ENCODE measurements around the gene RNF151. TPM values are rescaled to one million over a fixed set of nuclear protein-coding genes. Genes with fewer than 3 reads are reported as not detected.

The RNF151 gene
- total RNA-seq, 4 donors from 2014 or later = not detected

GRCh38 chr16:1924095-1924494, 42.6 kb upstream of the RNF151 start:
- peaks cover 65% of the 10 kb centered on the region for H3K27me3 ChIP-seq
- TF ChIP-seq POLR2A (IDR thresholded peaks at IDR 0.05) (no peak), CTCF (IDR thresholded peaks at IDR 0.05) (no peak), POLR2AphosphoS5 (IDR thresholded peaks at IDR 0.05) (no peak), EP300 (IDR thresholded peaks at IDR 0.05) (no peak)
- no peak for ATAC-seq
- H3K4me1 ChIP-seq = peaks cover 0 to 15% (median 9%) of the 10 kb centered on the region in 3 donors
- no peak overlapping the region for H3K4me3 ChIP-seq
- H3K27ac ChIP-seq = no peak overlapping the region
- no peaks in the 10 kb centered on the region for H3K36me3 ChIP-seq
- whole genome bisulfite sequencing, 2 donors (ENCODE audit: low coverage in 1 of 2) = 60 to 70% methylated on average over 1 to 2 of the region's 5 CpGs
- no peaks in the 10 kb centered on the region for H3K9me3 ChIP-seq

- peaks cover 45% of the 10 kb centered on the region for H3K27me3 ChIP-seq
- TF ChIP-seq POLR2AphosphoS5 (IDR thresholded peaks at IDR 0.05) = no peak
- no peak overlapping the region for H3K4me3 ChIP-seq
- H3K4me1 ChIP-seq = peaks cover 0 to 27% (median 14%) of the 10 kb centered on the region in 3 donors
- H3K36me3 ChIP-seq = no peaks in the 10 kb centered on the region
- no peak overlapping the region for H3K27ac ChIP-seq
- no peak for ATAC-seq
- H3K9me3 ChIP-seq = no peaks in the 10 kb centered on the region
- WGBS, 2 donors (ENCODE audit: low coverage in 1 of 2) = 30 to 61% methylated on average over 2 to 6 of the region's 11 CpGs
These were observed 40.4 kb upstream of the RNF151 start for GRCh38 chr16:1926271-1926670.

- Histone ChIP-seq H3K27me3 (peaks cover 39% of the 10 kb centered on the region), H3K36me3 (no peaks in the 10 kb centered on the region), H3K9me3 (no peaks in the 10 kb centered on the region), H3K27ac (peak overlapping the region; percentile 51 to 89 (median 84)), H3K4me3 (peak overlapping the region; percentile 56 to 71), H3K4me1 (peaks cover 0 to 16% (median 7%) of the 10 kb centered on the region in 3 donors)
- TF ChIP-seq POLR2A (IDR thresholded peaks at IDR 0.05) (no peak), POLR2AphosphoS5 (IDR thresholded peaks at IDR 0.05) (no peak), CTCF (IDR thresholded peaks at IDR 0.05) (no peak), EP300 (IDR thresholded peaks at IDR 0.05) (no peak)
- ATAC-seq = peak; percentile 58
- 4 to 5% methylated on average over 3 to 7 of the region's 11 CpGs for WGBS, 2 donors (ENCODE audit: low coverage in 1 of 2)
These were observed 37.6 kb upstream of the RNF151 start for GRCh38 chr16:1929105-1929504.

- TF ChIP-seq EP300 (IDR thresholded peaks at IDR 0.05) (no peak), CTCF (IDR thresholded peaks at IDR 0.05) (peak in 3 of 4 experiments; percentile 100)
- Histone ChIP-seq H3K27me3 (peaks cover 32% of the 10 kb centered on the region), H3K9me3 (no peaks in the 10 kb centered on the region), H3K27ac (peak overlapping the region; percentile 51 to 89 (median 84)), H3K36me3 (no peaks in the 10 kb centered on the region), H3K4me1 (peaks cover 0 to 16% (median 7%) of the 10 kb centered on the region in 3 donors), H3K4me3 (peak overlapping the region; percentile 56 to 71)
- peak; percentile 94 for ATAC-seq
- 2% methylated on average over 9 of the region's 70 CpGs; no CpG with 5 or more reads in 1 of the 2 donors for WGBS, 2 donors (ENCODE audit: low coverage in 1 of 2)
These were observed 36.9 kb upstream of the RNF151 start for GRCh38 chr16:1929578-1930337.

- Histone ChIP-seq H3K27ac (no peak overlapping the region), H3K4me3 (no peak overlapping the region)
- ATAC-seq = no peak
These were observed 36.3 kb upstream of the RNF151 start for GRCh38 chr16:1930338-1930720.

More at GRCh38 chr16:1930338-1930720, 36.3 kb upstream of the RNF151 start:
- Histone ChIP-seq H3K4me1 (peaks cover 0 to 16% (median 7%) of the 10 kb centered on the region in 3 donors), H3K36me3 (no peaks in the 10 kb centered on the region), H3K27me3 (peaks cover 28% of the 10 kb centered on the region), H3K9me3 (no peaks in the 10 kb centered on the region)
- 67 to 84% methylated on average over 4 to 6 of the region's 10 CpGs for WGBS, 2 donors (ENCODE audit: low coverage in 1 of 2)
- TF ChIP-seq EP300 (IDR thresholded peaks at IDR 0.05) (no peak), POLR2AphosphoS5 (IDR thresholded peaks at IDR 0.05) (no peak), CTCF (IDR thresholded peaks at IDR 0.05) (no peak), POLR2A (IDR thresholded peaks at IDR 0.05) (no peak)
